SK-N-SH (cell line): ENCODE results near the gene MUS81. TPM values are rescaled to one million over a fixed set of nuclear protein-coding genes. Genes with fewer than 3 reads are reported as not detected.
A peak's percentile ranks its signal among the peaks of the same experiment; 100 is the strongest.

Experiments
- CTCF ChIA-PET: fragments of 300-600, 350-600 bp; formaldehyde crosslinking; extraction: SDS; loops from one replicate; lab custom pipeline; 2021; lab: Yijun Ruan, JAX
- POLR2A ChIA-PET: fragments of 350-600 bp; sonication (Branson Sonifier 250); formaldehyde crosslinking; extraction: SDS; loops from one replicate; lab custom pipeline; 2020; ENCODE audit warnings: antibody characterized with exemption, inconsistent platforms; lab: Yijun Ruan, JAX
- DNase-seq: peaks from one replicate; pipeline ENCODE4 v3.0.0; 2012
- H2AFZ ChIP-seq: fragments of 200-600 bp; sonication (generic); 2 replicates; pipeline ENCODE4 v1.8.1; 2016; ENCODE audit warnings: antibody characterized with exemption, mild to moderate bottlenecking, low read depth
- H3F3A ChIP-seq: fragments of 200-600 bp; sonication (generic); replicated peaks from 2 replicates; pipeline ENCODE3; 2016; ENCODE audit warnings: antibody characterized with exemption, mild to moderate bottlenecking; ENCODE audit not compliant: insufficient read depth
- H3K27ac ChIP-seq, 2 experiments: fragments of 200-500 bp in 1 of 2; fragments of 200-600 bp in 1 of 2; sonication (Bioruptor generic) in 1 of 2; sonication (generic), shearing (Covaris generic) in 1 of 2; 2 replicates each; pipeline versions ENCODE4 v1.5.1 to v1.6.1; 2014 to 2016; ENCODE audit warnings: low read depth in 2 of 2, inconsistent platforms in 1 of 2, low read length in 1 of 2, mild to moderate bottlenecking in 1 of 2, mixed read lengths in 1 of 2
- H3K27me3 ChIP-seq: fragments of 200-600 bp; sonication (generic), shearing (Covaris generic); 2 replicates; pipeline ENCODE4 v1.6.1; 2016; ENCODE audit warnings: mixed run types; ENCODE audit not compliant: insufficient read depth
- H3K36me3 ChIP-seq, 2 experiments: fragments of 200-500 bp in 1 of 2; fragments of 200-600 bp in 1 of 2; sonication (Bioruptor generic) in 1 of 2; sonication (generic) in 1 of 2; replicated peaks in 1 of 2; 2 replicates each; pipeline versions ENCODE3 to v1.5.1; 2014 to 2016; ENCODE audit warnings: low read length in 1 of 2, mild to moderate bottlenecking in 1 of 2; ENCODE audit not compliant: insufficient read depth in 2 of 2, control insufficient read depth in 1 of 2
- H3K4me1 ChIP-seq, 2 experiments: fragments of 200-500 bp in 1 of 2; fragments of 200-600 bp in 1 of 2; sonication (Bioruptor generic) in 1 of 2; sonication (generic), shearing (Covaris generic) in 1 of 2; 2 replicates each; pipeline versions ENCODE4 v1.5.1 to v1.6.1; 2014 to 2016; ENCODE audit warnings: low read depth in 1 of 2, low read length in 1 of 2, mixed run types in 1 of 2; ENCODE audit not compliant: insufficient read depth in 2 of 2, control insufficient read depth in 1 of 2
- H3K4me2 ChIP-seq: fragments of 200-600 bp; sonication (generic), shearing (Covaris generic); 2 replicates; pipeline ENCODE4 v1.6.1; 2017; ENCODE audit warnings: mixed run types
- H3K4me3 ChIP-seq, 2 experiments: fragments of 200-500 bp in 1 of 2; fragments of 200-600 bp in 1 of 2; sonication (Bioruptor generic) in 1 of 2; sonication (generic), shearing (Covaris generic) in 1 of 2; 2 replicates each; pipeline versions ENCODE4 v1.5.1 to v1.8.1; 2014 to 2016; ENCODE audit warnings: low read depth in 2 of 2, inconsistent platforms in 1 of 2, low read length in 1 of 2, mild to moderate bottlenecking in 1 of 2, mixed read lengths in 1 of 2, moderate library complexity in 1 of 2
- H3K79me2 ChIP-seq: fragments of 200-600 bp; sonication (generic); 2 replicates; pipeline ENCODE4 v1.8.1; 2017; ENCODE audit warnings: mild to moderate bottlenecking; ENCODE audit not compliant: insufficient read depth
- H3K9ac ChIP-seq: fragments of 200-600 bp; sonication (generic); 2 replicates; pipeline ENCODE4 v1.6.1; 2017; ENCODE audit warnings: mixed run types
- H3K9me2 ChIP-seq: fragments of 200-600 bp; sonication (generic); 2 replicates; pipeline ENCODE4 v1.6.1; 2017; ENCODE audit warnings: mixed run types
- H3K9me3 ChIP-seq: fragments of 200-600 bp; sonication (generic); 2 replicates; pipeline ENCODE4 v1.6.1; 2017; ENCODE audit warnings: mixed run types, mild to moderate bottlenecking, moderate library complexity
- H4K20me1 ChIP-seq: fragments of 200-600 bp; sonication (generic); 2 replicates; pipeline ENCODE4 v1.6.1; 2017; ENCODE audit warnings: mild to moderate bottlenecking, mixed run types; ENCODE audit not compliant: insufficient read depth
- CHD2 ChIP-seq: fragments of 150-350 bp; IDR thresholded peaks from 2 replicates; pipeline ENCODE4 v1.6.1; 2018; ENCODE audit warnings: low read length; ENCODE audit not compliant: partially characterized antibody
- ELF1 ChIP-seq: IDR thresholded peaks from 2 replicates; pipeline ENCODE4 v1.4.0; 2012
- FOXM1 ChIP-seq: IDR thresholded peaks from 2 replicates; pipeline ENCODE4 v1.4.0; 2012; ENCODE audit warnings: low read depth, mild to moderate bottlenecking
- GABPA ChIP-seq: IDR thresholded peaks from 2 replicates; pipeline ENCODE4 v1.4.0; 2012; ENCODE audit warnings: low read depth, mild to moderate bottlenecking
- JUND ChIP-seq: IDR thresholded peaks from 2 replicates; pipeline ENCODE4 v1.4.0; 2012
- MXI1 ChIP-seq: IDR thresholded peaks from 2 replicates; pipeline ENCODE4 v1.6.1; 2012; ENCODE audit warnings: mild to moderate bottlenecking, low read depth, low read length, improper control_type of control experiment
- NRF1 ChIP-seq: IDR thresholded peaks from 2 replicates; pipeline ENCODE4 v1.6.1; 2012; ENCODE audit warnings: low read depth, mild to moderate bottlenecking, low read length
- POLR2AphosphoS5 ChIP-seq: IDR thresholded peaks from 2 replicates; pipeline ENCODE4 v1.6.1; 2012; ENCODE audit warnings: low read depth, low read length
- RCOR1 ChIP-seq: fragments of 150-350 bp; IDR thresholded peaks from 2 replicates; pipeline ENCODE4 v1.6.1; 2017; ENCODE audit warnings: antibody characterized with exemption, low read length
- RFX5 ChIP-seq: IDR thresholded peaks from 2 replicates; pipeline ENCODE4 v1.6.1; 2012; ENCODE audit warnings: mild to moderate bottlenecking, improper control_type of control experiment, low read length
- TAF1 ChIP-seq: IDR thresholded peaks from 2 replicates; pipeline ENCODE4 v1.6.1; 2012; ENCODE audit warnings: low read depth, mild to moderate bottlenecking, low read length, moderate library complexity, borderline replicate concordance
- USF2 ChIP-seq: fragments of 150-350 bp; IDR thresholded peaks from 2 replicates; pipeline ENCODE4 v1.6.1; 2017; ENCODE audit warnings: antibody characterized with exemption, low read length, low read depth, borderline replicate concordance
- YY1 ChIP-seq: IDR thresholded peaks from 2 replicates; pipeline ENCODE4 v1.4.0; 2012; ENCODE audit warnings: low read depth, mild to moderate bottlenecking
- WGBS: methylation state at CpG from one replicate; pipeline ENCODE4 v1.1.6; 2017; ENCODE audit warnings: low lambda C conversion rate; 5-methylcytosine and 5-hydroxymethylcytosine counted together
- polyA plus RNA-seq, 3 experiments: library from polyadenylated mRNA; depleted of rRNA; stranded (reverse); fragments of >200 nt; gene quantifications; 2 replicates each; pipeline ENCODE4 v1.2.3, GENCODE V29; 2012
- TF ChIP-seq, protein P1 (sequence below): fragments of 200-600 bp; sonication (generic); IDR thresholded peaks from 2 replicates; pipeline ENCODE4 v1.6.1; 2017; ENCODE audit warnings: antibody characterized with exemption, mild to moderate bottlenecking, moderate library complexity
- TF ChIP-seq, protein P2 (sequence below): IDR thresholded peaks from 2 replicates; pipeline ENCODE4 v1.4.0; 2012; ENCODE audit warnings: low read depth
- TF ChIP-seq, protein P3 (sequence below): IDR thresholded peaks from 2 replicates; pipeline ENCODE4 v1.4.0; 2012; ENCODE audit warnings: low read depth, borderline replicate concordance

The MUS81 gene
- polyA plus RNA-seq, 1 of the 3 experiments (the other 2 are of a cell fraction): 58.2 TPM

GRCh38 chr11:65855927-65856363 lies 4.3 kb upstream of the MUS81 start:
- ChIA-PET CTCF (interaction anchor here (0.8 to 1.4 kb wide), 2 partner anchors 29 to 76 kb away, joined by 4 read pairs; no protein-coding TSS in a partner anchor), POLR2A (no interaction called here)
- H3K4me3 ChIP-seq: peak overlapping the region; percentile 97 to 98
- no peaks in the 10 kb centered on the region for H3K9me2 ChIP-seq
- peaks cover 0 to 19% of the 10 kb centered on the region in 2 experiments; a peak in 2 of 4 replicates for H3K4me1 ChIP-seq
- no peak overlapping the region for H2AFZ ChIP-seq
- peaks cover 56% of the 10 kb centered on the region for H4K20me1 ChIP-seq
- peaks cover 72% of the 10 kb centered on the region for H3F3A ChIP-seq
- H3K9ac ChIP-seq: peak overlapping the region; percentile 92
- H3K79me2 ChIP-seq: peaks cover 50% of the 10 kb centered on the region
- H3K27me3 ChIP-seq: no peaks in the 10 kb centered on the region
- 94% methylated on average over 15 of the region's 15 CpGs for WGBS
- DNase-seq: no peak
- no peak for TF ChIP-seq RFX5
- H3K27ac ChIP-seq: peak overlapping the region in 1 of 2 experiments; percentile 93; a peak in 2 of 4 replicates
- H3K36me3 ChIP-seq: peaks cover 44 to 55% of the 10 kb centered on the region in 2 experiments
- peak overlapping the region; percentile 93 for H3K4me2 ChIP-seq
- H3K9me3 ChIP-seq: no peaks in the 10 kb centered on the region

GRCh38 chr11:65856689-65857499 lies 3.3 kb upstream of the MUS81 start:
- Histone ChIP-seq H3K36me3 (peaks cover 41 to 51% of the 10 kb centered on the region in 2 experiments), H3F3A (peaks cover 66% of the 10 kb centered on the region), H3K79me2 (peaks cover 60% of the 10 kb centered on the region), H3K27ac (peak overlapping the region; percentile 93 to 97), H3K27me3 (no peaks in the 10 kb centered on the region), H3K9me3 (no peaks in the 10 kb centered on the region), H2AFZ (no peak overlapping the region), H3K9ac (peak overlapping the region; percentile 92), H3K4me1 (peaks cover 5 to 29% of the 10 kb centered on the region in 2 experiments), H3K4me2 (peak overlapping the region; percentile 93), H3K4me3 (peak overlapping the region; percentile 97 to 98), H3K9me2 (no peaks in the 10 kb centered on the region), H4K20me1 (peaks cover 56% of the 10 kb centered on the region)
- peak; percentile 80 for DNase-seq
- under 1% methylated on average over 35 of the region's 57 CpGs for WGBS
- ChIA-PET POLR2A (interaction anchor here (0.6 to 5.0 kb wide), 2 partner anchors 13 to 145 kb away, joined by 3 to 59 read pairs; partner anchors contain the start of gene KAT5), CTCF (interaction anchor here (0.9 to 18.4 kb wide), 5 partner anchors 14 to 112 kb away, joined by 3 to 374 read pairs (median 4); partner anchors contain the start of genes CCDC85B, CTSW and FIBP)
- no peak for TF ChIP-seq FOXM1
- TF ChIP-seq YY1: no peak
- TF ChIP-seq, protein P1, sequence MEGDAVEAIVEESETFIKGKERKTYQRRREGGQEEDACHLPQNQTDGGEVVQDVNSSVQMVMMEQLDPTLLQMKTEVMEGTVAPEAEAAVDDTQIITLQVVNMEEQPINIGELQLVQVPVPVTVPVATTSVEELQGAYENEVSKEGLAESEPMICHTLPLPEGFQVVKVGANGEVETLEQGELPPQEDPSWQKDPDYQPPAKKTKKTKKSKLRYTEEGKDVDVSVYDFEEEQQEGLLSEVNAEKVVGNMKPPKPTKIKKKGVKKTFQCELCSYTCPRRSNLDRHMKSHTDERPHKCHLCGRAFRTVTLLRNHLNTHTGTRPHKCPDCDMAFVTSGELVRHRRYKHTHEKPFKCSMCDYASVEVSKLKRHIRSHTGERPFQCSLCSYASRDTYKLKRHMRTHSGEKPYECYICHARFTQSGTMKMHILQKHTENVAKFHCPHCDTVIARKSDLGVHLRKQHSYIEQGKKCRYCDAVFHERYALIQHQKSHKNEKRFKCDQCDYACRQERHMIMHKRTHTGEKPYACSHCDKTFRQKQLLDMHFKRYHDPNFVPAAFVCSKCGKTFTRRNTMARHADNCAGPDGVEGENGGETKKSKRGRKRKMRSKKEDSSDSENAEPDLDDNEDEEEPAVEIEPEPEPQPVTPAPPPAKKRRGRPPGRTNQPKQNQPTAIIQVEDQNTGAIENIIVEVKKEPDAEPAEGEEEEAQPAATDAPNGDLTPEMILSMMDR: no peak
- peak; percentile 51; the same call in 1 of the 2 replicates for TF ChIP-seq TAF1
- TF ChIP-seq USF2: peak; percentile 64
- TF ChIP-seq CHD2: peak; percentile 13
- peak; percentile 70 for TF ChIP-seq GABPA
- peak; percentile 32 for TF ChIP-seq ELF1
- TF ChIP-seq, protein P2, sequence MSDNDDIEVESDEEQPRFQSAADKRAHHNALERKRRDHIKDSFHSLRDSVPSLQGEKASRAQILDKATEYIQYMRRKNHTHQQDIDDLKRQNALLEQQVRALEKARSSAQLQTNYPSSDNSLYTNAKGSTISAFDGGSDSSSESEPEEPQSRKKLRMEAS: peak; percentile 73
- TF ChIP-seq, protein P3, sequence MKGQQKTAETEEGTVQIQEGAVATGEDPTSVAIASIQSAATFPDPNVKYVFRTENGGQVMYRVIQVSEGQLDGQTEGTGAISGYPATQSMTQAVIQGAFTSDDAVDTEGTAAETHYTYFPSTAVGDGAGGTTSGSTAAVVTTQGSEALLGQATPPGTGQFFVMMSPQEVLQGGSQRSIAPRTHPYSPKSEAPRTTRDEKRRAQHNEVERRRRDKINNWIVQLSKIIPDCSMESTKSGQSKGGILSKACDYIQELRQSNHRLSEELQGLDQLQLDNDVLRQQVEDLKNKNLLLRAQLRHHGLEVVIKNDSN: peak; percentile 94
- TF ChIP-seq JUND: no peak
- TF ChIP-seq RCOR1: no peak
- no peak for TF ChIP-seq NRF1
- no peak; the same call in 1 of the 2 replicates for TF ChIP-seq POLR2AphosphoS5
- peak; percentile 91 for TF ChIP-seq MXI1
